LNCaP clone FGC (cell line): ENCODE measurements around the gene USP43.
"Not testable (repeated sequence)": the region's sequence is repeated elsewhere in the genome, so short reads cannot be mapped to it uniquely, and the experiment has no call there.

Experiments used
- DNase-seq: peaks from one replicate; pipeline ENCODE4 v3.0.0-alpha.2; 2011; ENCODE audit warnings: low read depth
- H3K4me3 ChIP-seq: 2 replicates; pipeline ENCODE4 v1.5.1; 2011; ENCODE audit warnings: mild to moderate bottlenecking, low read depth, low read length, control low read depth
- TF ChIP-seq, protein P1 (sequence below): IDR thresholded peaks from 2 replicates; pipeline ENCODE4 v1.5.1; 2012; ENCODE audit warnings: mild to moderate bottlenecking; ENCODE audit not compliant: control insufficient read depth, insufficient read depth; ENCODE audit errors: extremely low read depth

USP43 gene

GRCh38 chr17:9643611-9644010, 1.7 kb upstream of the USP43 start:
- no peak overlapping the region for H3K4me3 ChIP-seq
- TF ChIP-seq, protein P1, sequence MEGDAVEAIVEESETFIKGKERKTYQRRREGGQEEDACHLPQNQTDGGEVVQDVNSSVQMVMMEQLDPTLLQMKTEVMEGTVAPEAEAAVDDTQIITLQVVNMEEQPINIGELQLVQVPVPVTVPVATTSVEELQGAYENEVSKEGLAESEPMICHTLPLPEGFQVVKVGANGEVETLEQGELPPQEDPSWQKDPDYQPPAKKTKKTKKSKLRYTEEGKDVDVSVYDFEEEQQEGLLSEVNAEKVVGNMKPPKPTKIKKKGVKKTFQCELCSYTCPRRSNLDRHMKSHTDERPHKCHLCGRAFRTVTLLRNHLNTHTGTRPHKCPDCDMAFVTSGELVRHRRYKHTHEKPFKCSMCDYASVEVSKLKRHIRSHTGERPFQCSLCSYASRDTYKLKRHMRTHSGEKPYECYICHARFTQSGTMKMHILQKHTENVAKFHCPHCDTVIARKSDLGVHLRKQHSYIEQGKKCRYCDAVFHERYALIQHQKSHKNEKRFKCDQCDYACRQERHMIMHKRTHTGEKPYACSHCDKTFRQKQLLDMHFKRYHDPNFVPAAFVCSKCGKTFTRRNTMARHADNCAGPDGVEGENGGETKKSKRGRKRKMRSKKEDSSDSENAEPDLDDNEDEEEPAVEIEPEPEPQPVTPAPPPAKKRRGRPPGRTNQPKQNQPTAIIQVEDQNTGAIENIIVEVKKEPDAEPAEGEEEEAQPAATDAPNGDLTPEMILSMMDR, result no peak
- no peak for DNase-seq

- peak overlapping the region; percentile 75 for H3K4me3 ChIP-seq
- DNase-seq, result no peak
- TF ChIP-seq, protein P1, result peak; percentile 62
These were observed 681 bp downstream of the USP43 start for GRCh38 chr17:9645851-9646545.

DNA sequence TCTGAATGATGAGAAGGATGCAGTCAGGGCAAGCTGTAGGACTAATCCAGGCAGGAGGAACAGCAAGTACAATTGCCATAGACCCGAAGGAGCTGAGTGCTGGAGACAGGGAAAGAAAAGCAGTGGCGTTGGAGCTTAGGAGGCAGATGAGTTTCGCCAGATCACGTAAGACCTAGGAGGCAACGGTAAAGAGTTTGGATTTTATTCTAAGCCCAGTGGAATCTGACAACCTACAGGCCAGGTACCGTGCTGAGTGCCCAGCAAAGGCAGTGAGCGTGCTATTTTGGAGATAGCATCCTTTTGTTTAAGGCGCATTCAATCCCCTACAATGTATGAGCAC, 1.2 kb downstream of the USP43 start:
- DNase-seq, result no peak
- TF ChIP-seq, protein P1, result no peak
- H3K4me3 ChIP-seq, result peak overlapping the region; percentile 75

DNA sequence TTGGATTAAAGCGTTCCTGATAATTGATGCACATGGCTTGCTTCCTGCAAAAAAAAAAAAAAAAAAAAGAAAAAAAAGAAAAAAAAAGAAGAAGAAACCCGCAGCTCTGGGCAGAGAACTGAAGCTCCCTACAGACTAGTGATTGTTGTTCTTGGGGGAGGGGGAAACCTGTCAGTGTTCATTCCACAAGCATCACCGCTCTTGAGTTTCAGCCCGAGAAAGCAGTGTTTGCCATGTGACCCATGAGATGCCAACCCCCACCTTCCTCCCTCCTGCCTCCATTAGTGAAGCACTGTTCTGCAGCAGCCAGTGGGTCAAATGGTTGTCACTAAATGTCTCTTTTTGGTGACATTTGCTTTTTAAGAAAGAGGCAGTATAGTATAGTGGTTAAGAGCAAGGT, 1.7 kb downstream of the USP43 start:
- peak; percentile 68 for DNase-seq
- TF ChIP-seq, protein P1, result no peak
- peak overlapping the region; percentile 75 for H3K4me3 ChIP-seq

DNA sequence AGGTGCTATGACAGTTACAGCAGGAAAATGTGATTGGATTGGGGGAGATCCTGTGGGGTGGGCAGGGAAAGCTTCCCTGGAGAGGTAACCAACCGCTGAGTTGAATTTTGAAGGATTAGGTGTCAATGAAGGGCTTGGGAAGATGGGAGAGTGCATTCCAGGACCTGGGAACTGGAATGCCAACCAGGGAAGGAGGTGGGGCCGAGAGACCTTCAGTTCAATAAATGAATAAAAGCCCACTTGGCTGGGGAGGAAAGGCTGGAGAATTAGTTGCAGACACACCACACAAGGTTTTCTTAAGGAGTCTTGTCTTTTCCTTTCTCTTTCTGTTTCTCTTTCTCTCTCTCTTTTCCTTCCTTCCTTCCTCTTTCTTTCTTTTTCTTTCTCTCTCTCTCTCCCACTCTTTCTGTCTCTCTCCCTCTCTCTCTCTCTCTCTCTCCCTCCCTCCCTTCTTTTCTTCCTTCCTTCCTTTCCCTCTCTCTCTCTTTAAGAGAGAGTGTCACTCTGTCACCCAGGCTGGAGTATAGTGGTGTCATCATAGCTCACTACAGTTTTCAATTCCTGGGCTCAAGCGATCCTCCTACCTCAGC, 3.3 kb downstream of the USP43 start:
- no peak for DNase-seq
- no peak overlapping the region for H3K4me3 ChIP-seq
- TF ChIP-seq, protein P1, result no peak

GRCh38 chr17:9658593-9659211, 13.4 kb downstream of the USP43 start:
- no peak overlapping the region for H3K4me3 ChIP-seq
- TF ChIP-seq, protein P1, result no peak
- DNase-seq, result no peak

GRCh38 chr17:9661027-9661426, 15.7 kb downstream of the USP43 start:
- no peak for DNase-seq
- no peak overlapping the region for H3K4me3 ChIP-seq
- TF ChIP-seq, protein P1, result no peak

DNA sequence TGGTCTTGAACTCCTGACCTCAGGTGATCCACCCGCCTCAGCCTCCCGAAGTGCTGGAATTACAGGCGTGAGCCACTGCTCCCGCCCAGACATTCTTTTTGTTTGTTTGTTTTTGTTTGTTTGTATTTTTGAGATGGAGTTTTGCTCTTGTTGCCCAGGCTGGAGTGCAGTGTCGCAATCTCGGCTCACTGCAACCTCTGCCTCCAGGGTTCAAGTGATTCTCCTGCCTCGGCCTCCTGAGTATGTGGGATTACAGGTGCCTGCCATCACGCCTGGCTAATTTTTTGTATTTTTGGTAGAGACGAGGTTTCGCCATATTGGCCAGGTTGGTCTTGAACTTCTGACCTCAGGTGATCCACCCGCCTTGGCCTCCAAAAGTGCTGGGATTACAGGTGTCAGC, 18.2 kb downstream of the USP43 start:
- not testable (repeated sequence) for H3K4me3 ChIP-seq, DNase-seq
